HepG2 (cell line): ENCODE measurements around the gene TAGLN2. TPM values are rescaled to one million over a fixed set of nuclear protein-coding genes. Genes with fewer than 3 reads are reported as not detected.

Source experiments
- KDM2A ChIP-seq: sonication (generic); formaldehyde crosslinking; IDR thresholded peaks from 2 replicates; pipeline ENCODE4 v1.4.0; 2020; ENCODE audit warnings: low read depth, missing genetic modification reagents, borderline replicate concordance
- KDM5B ChIP-seq: sonication (generic); formaldehyde crosslinking; IDR thresholded peaks from 2 replicates; pipeline ENCODE4 v1.4.0; 2020; ENCODE audit warnings: missing genetic modification reagents, mild to moderate bottlenecking, borderline replicate concordance
- NFIB ChIP-seq: sonication (generic); formaldehyde crosslinking; IDR thresholded peaks from 2 replicates; pipeline ENCODE4 v1.9.0; 2021; ENCODE audit warnings: missing genetic modification reagents, mild to moderate bottlenecking, borderline replicate concordance
- NR3C1 ChIP-seq: sonication (generic); formaldehyde crosslinking; IDR thresholded peaks from 2 replicates; pipeline ENCODE4 v1.4.0; 2020; ENCODE audit warnings: missing genetic modification reagents
- POLR2AphosphoS2 ChIP-seq: IDR thresholded peaks from 2 replicates; pipeline ENCODE4 v1.6.1; 2011; ENCODE audit warnings: low read depth, low read length, improper control_type of control experiment
- RFX3 ChIP-seq: IDR thresholded peaks from 2 replicates; pipeline ENCODE4 v1.6.1; 2016; ENCODE audit warnings: missing biosample characterization, missing genetic modification reagents
- RFX5 ChIP-seq: IDR thresholded peaks from 2 replicates; pipeline ENCODE4 v1.6.1; 2011; ENCODE audit warnings: low read depth, low read length, improper control_type of control experiment
- SNAPC2 ChIP-seq: sonication (generic); formaldehyde crosslinking; IDR thresholded peaks from 2 replicates; pipeline ENCODE4 v1.8.1; 2022; ENCODE audit warnings: mild to moderate bottlenecking, missing genetic modification reagents
- ZNF383 ChIP-seq: sonication (generic); formaldehyde crosslinking; IDR thresholded peaks from 2 replicates; pipeline ENCODE4 v1.4.0; 2020; ENCODE audit warnings: missing genetic modification reagents, mild to moderate bottlenecking, borderline replicate concordance
- ZNF549 ChIP-seq: sonication (generic); formaldehyde crosslinking; IDR thresholded peaks from 2 replicates; pipeline ENCODE4 v1.5.0; 2020; ENCODE audit warnings: missing genetic modification reagents
- ZNF558 ChIP-seq: sonication (generic); formaldehyde crosslinking; IDR thresholded peaks from 2 replicates; pipeline ENCODE4 v1.9.0; 2022; ENCODE audit warnings: mild to moderate bottlenecking, missing genetic modification reagents, borderline replicate concordance
- ZNF841 ChIP-seq: sonication (generic); formaldehyde crosslinking; IDR thresholded peaks from 2 replicates; pipeline ENCODE4 v1.8.1; 2023; ENCODE audit warnings: missing genetic modification reagents, borderline replicate concordance
- ZNF891 ChIP-seq: sonication (generic); formaldehyde crosslinking; IDR thresholded peaks from 2 replicates; pipeline ENCODE4 v1.5.0; 2020; ENCODE audit warnings: mild to moderate bottlenecking, missing genetic modification reagents
- polyA plus RNA-seq, 8 experiments: library from polyadenylated mRNA; depleted of rRNA in 3 of 8; stranded (reverse) in 7 of 8; unstranded in 1 of 8; fragments of >200 nt; fragmentation: Illumina TruSeq in 4 of 8; extraction: Trizol in 4 of 8; gene quantifications; 2 replicates each; pipeline versions ENCODE4 v1.2.1 to v1.2.3, GENCODE V29; 2011 to 2016; ENCODE audit warnings: low read depth in 4 of 8, missing spikeins in 1 of 8, mixed read lengths in 1 of 8; ENCODE audit not compliant: insufficient read depth in 1 of 8
- total RNA-seq, 5 experiments: library from RNA; depleted of rRNA; stranded (reverse); fragments of >200 nt; fragmentation: Illumina TruSeq; extraction: Trizol; gene quantifications; 2 replicates each; pipeline ENCODE4 v1.2.3, GENCODE V29; 2016; ENCODE audit warnings: low read depth in 1 of 5
- TF ChIP-seq, protein P1 (sequence below): sonication (generic); IDR thresholded peaks from 2 replicates; pipeline ENCODE4 v1.6.1; 2016; ENCODE audit warnings: low read depth, borderline replicate concordance
- TF ChIP-seq, protein P2 (sequence below): IDR thresholded peaks from 2 replicates; pipeline ENCODE4 v1.6.1; 2016; ENCODE audit warnings: control low read depth
- TF ChIP-seq, protein P3 (sequence below): sonication (generic); formaldehyde crosslinking; IDR thresholded peaks from 2 replicates; pipeline ENCODE4 v1.5.0; 2020; ENCODE audit warnings: mild to moderate bottlenecking, missing genetic modification reagents
- TF ChIP-seq, protein P4 (sequence below): fragments of 450-650 bp; IDR thresholded peaks from 2 replicates; pipeline ENCODE4 v1.6.1; 2017; ENCODE audit warnings: mild to moderate bottlenecking
- TF ChIP-seq, protein P5 (sequence below): sonication (generic); formaldehyde crosslinking; IDR thresholded peaks from 2 replicates; pipeline ENCODE4 v1.8.0; 2022; ENCODE audit warnings: mild to moderate bottlenecking, missing genetic modification reagents, moderate library complexity

Gene TAGLN2
- total and polyA plus RNA-seq, 2 of the 13 experiments (the other 11 are each of a cell fraction or from before 2014, with no cell fraction given): 6.7 to 17.2 TPM

DNA sequence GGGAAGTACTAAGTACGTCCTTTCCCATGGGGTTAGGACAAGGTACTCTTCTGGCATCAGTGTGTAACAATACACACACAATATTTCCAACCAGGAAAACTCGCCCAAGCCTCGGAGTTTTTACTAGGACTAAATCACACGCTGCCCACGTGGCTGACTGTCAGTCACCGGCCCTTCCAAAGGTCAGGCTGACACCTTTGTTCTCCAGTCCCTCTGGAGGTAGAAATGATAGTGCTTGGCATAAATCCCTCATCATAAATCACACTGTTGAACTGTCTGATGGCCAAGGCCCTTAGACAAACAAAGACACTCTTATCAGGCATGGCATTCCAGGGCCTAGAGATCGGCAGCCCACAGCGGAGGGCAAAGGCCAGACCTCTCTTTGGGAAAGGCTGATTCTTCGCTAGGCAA is 45.6 kb upstream of the TAGLN2 start (continued):
- TF ChIP-seq KDM2A (CRISPR knock-in tag) (no peak), SNAPC2 (CRISPR knock-in tag) (no peak; the same call in 1 of the 2 replicates), RFX5 (no peak), NR3C1 (CRISPR knock-in tag) (no peak), ZNF891 (CRISPR knock-in tag) (no peak), ZNF383 (no peak), ZNF841 (CRISPR knock-in tag) (no peak), POLR2AphosphoS2 (no peak), RFX3 (CRISPR knock-in tag) (no peak), NFIB (no peak), KDM5B (no peak), ZNF549 (CRISPR knock-in tag) (no peak), ZNF558 (no peak; the same call in 1 of the 2 replicates)
- TF ChIP-seq, protein P1, sequence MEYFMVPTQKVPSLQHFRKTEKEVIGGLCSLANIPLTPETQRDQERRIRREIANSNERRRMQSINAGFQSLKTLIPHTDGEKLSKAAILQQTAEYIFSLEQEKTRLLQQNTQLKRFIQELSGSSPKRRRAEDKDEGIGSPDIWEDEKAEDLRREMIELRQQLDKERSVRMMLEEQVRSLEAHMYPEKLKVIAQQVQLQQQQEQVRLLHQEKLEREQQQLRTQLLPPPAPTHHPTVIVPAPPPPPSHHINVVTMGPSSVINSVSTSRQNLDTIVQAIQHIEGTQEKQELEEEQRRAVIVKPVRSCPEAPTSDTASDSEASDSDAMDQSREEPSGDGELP: peak; percentile 29; the same call in 1 of the 2 replicates
- TF ChIP-seq, protein P2, sequence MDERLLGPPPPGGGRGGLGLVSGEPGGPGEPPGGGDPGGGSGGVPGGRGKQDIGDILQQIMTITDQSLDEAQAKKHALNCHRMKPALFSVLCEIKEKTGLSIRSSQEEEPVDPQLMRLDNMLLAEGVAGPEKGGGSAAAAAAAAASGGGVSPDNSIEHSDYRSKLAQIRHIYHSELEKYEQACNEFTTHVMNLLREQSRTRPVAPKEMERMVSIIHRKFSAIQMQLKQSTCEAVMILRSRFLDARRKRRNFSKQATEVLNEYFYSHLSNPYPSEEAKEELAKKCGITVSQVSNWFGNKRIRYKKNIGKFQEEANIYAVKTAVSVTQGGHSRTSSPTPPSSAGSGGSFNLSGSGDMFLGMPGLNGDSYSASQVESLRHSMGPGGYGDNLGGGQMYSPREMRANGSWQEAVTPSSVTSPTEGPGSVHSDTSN: peak; percentile 81
- TF ChIP-seq, protein P3, sequence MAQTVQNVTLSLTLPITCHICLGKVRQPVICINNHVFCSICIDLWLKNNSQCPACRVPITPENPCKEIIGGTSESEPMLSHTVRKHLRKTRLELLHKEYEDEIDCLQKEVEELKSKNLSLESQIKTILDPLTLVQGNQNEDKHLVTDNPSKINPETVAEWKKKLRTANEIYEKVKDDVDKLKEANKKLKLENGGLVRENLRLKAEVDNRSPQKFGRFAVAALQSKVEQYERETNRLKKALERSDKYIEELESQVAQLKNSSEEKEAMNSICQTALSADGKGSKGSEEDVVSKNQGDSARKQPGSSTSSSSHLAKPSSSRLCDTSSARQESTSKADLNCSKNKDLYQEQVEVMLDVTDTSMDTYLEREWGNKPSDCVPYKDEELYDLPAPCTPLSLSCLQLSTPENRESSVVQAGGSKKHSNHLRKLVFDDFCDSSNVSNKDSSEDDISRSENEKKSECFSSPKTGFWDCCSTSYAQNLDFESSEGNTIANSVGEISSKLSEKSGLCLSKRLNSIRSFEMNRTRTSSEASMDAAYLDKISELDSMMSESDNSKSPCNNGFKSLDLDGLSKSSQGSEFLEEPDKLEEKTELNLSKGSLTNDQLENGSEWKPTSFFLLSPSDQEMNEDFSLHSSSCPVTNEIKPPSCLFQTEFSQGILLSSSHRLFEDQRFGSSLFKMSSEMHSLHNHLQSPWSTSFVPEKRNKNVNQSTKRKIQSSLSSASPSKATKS (CRISPR knock-in tag): no peak
- TF ChIP-seq, protein P4, sequence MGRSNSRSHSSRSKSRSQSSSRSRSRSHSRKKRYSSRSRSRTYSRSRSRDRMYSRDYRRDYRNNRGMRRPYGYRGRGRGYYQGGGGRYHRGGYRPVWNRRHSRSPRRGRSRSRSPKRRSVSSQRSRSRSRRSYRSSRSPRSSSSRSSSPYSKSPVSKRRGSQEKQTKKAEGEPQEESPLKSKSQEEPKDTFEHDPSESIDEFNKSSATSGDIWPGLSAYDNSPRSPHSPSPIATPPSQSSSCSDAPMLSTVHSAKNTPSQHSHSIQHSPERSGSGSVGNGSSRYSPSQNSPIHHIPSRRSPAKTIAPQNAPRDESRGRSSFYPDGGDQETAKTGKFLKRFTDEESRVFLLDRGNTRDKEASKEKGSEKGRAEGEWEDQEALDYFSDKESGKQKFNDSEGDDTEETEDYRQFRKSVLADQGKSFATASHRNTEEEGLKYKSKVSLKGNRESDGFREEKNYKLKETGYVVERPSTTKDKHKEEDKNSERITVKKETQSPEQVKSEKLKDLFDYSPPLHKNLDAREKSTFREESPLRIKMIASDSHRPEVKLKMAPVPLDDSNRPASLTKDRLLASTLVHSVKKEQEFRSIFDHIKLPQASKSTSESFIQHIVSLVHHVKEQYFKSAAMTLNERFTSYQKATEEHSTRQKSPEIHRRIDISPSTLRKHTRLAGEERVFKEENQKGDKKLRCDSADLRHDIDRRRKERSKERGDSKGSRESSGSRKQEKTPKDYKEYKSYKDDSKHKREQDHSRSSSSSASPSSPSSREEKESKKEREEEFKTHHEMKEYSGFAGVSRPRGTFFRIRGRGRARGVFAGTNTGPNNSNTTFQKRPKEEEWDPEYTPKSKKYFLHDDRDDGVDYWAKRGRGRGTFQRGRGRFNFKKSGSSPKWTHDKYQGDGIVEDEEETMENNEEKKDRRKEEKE: no peak
- TF ChIP-seq, protein P5, sequence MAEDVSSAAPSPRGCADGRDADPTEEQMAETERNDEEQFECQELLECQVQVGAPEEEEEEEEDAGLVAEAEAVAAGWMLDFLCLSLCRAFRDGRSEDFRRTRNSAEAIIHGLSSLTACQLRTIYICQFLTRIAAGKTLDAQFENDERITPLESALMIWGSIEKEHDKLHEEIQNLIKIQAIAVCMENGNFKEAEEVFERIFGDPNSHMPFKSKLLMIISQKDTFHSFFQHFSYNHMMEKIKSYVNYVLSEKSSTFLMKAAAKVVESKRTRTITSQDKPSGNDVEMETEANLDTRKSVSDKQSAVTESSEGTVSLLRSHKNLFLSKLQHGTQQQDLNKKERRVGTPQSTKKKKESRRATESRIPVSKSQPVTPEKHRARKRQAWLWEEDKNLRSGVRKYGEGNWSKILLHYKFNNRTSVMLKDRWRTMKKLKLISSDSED (CRISPR knock-in tag): no peak
